Left forelimb (tissue), 1 donor: ENCODE measurements around the gene TMEM74B.
"Not testable (repeated sequence)": the region's sequence is repeated elsewhere in the genome, so short reads cannot be mapped to it uniquely, and the experiment has no call there.

ENCODE experiments used
- DNase-seq: peaks from one replicate; pipeline ENCODE4 v3.0.0-alpha.2; 2018; ENCODE audit warnings: low spot score

Gene TMEM74B

DNA sequence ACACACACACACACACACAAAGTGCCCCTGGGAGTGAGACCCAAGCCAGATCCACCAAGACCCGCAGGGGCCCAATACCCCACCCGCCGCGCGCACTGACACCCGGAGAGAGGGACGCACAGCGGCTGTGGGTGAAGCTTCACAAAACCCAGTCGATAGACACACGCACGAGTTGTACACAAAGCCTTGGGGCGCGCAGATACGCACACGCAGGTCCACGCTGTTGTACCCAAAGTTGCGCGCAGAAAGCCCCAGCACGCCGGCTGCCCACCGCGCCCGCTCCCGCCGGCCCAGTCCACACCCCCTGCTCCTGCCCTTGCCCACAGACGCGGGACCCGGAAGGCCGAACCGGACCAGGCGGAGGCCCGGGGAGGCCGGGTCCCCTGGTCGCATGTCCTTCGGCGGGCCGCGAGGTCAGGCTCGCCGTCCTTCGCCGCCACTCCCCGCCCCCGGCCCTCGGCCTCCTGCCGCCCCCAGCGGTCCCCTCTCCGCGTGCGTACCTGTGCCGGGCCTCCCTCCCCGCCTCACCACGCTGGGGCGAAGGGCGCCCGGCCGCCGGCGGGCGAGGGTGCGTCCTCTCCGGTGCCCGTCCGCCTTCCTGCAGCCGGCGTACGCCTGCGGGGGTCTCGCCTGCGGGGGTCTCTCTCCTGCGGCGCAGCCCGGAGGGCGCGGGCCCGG, at the start of gene TMEM74B:
TSS of gene TMEM74B (minus strand) at position 344 of the 678 bp plus-strand sequence. CDS start 1,180 bp downstream, outside the sequence.
- no peak for DNase-seq

GRCh38 chr20:1232286-1233111, 47.7 kb upstream of the TMEM74B start:
- DNase-seq: no peak

DNA sequence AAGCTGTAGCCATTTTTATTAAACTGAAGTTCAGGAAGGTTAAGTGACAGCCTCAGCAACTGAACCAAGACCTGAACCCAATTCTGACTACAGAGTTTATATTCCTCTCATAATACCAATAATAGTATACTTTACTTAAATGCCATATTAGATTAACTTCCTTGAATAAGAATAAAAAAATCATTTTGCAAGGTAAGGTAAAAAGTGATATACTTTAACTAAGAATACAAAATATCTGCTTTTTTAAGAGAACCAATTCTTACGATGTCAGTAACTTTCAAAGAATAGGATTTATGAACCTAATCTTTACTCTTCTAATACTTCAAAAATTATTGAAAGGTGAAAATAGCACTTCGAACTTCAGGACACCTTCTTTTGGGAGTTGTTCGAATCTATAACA, 44.8 kb upstream of the TMEM74B start:
- no peak for DNase-seq

- DNase-seq: peak; percentile 86
These were observed 41.2 kb upstream of the TMEM74B start, which contains the start of gene RAD21L1 for GRCh38 chr20:1225783-1226654. RAD21L1 (plus strand) TSS chr20:1226044; CDS start chr20:1228454, 2,410 bp downstream.

DNA sequence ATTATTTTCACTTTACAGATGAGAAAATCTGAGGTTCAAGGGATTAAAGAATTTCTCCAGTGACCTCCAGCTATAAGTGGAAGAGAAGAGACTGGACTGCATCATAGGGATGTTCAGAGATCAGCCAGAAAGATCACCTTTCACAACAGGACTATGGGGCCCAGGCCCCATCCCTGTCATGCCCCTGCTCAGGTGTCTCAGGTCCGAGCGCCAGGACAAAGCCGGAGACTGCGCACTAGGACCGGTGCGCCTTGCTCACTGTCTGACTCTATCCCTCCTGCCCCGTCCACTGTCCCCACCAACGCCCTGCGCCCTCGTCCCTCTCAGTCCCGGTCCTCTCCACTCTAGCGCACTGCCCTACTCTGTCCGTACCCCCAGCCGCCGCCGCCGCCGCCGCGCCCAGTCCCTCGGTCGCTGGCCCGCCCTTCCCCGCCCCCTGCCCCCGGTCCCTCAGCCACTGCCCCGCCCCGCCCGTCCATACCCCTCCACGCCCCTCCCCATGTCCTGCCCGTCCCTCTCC, 40.5 kb upstream of the TMEM74B start:
- DNase-seq: no peak

GRCh38 chr20:1224205-1224890, 39.6 kb upstream of the TMEM74B start:
- no peak for DNase-seq

DNA sequence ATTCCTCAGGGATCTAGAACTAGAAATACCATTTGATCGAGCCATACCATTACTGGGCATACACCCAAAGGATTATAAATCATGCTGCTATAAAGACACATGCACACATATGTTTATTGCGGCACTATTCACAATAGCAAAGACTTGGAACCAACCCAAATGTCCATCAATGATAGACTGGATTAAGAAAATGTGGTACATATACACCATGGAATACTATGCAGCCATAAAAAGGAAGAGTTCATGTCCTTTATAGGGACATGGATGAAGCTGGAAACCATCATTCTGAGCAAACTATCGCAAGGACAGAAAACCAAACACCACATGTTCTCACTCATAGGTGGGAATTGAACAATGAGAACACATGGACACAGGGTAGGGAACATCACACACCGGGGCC, 38.0 kb upstream of the TMEM74B start:
- DNase-seq: not testable (repeated sequence)

- not testable (repeated sequence) for DNase-seq
These were observed 32.0 kb upstream of the TMEM74B start for GRCh38 chr20:1216527-1217427.

- DNase-seq: no peak
These were observed 30.8 kb upstream of the TMEM74B start for GRCh38 chr20:1215386-1216170.

GRCh38 chr20:1214838-1215261, 30.1 kb upstream of the TMEM74B start:
- no peak for DNase-seq

- peak; percentile 73 for DNase-seq
These were observed 28.0 kb upstream of the TMEM74B start for GRCh38 chr20:1212607-1213396.

DNA sequence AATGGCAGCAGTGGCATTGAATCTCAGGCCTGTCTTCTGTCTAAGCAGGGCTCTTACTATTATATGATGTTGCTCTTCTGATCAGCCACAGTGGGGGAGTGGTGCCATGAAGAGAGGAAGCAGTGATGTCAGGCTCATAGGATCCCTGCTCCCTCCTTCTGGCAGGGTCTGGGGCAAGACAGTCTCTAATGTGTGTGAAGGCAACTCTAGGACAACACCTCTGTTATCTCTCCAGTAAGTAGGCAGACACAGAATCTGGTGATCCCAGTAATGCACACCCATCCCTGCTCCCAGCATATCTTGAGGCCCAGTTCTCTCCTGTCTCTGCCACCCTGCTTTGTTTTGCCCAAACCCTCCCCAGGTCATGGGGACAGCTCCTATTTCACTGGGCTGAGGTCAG, 27.2 kb upstream of the TMEM74B start:
- DNase-seq: no peak

DNA sequence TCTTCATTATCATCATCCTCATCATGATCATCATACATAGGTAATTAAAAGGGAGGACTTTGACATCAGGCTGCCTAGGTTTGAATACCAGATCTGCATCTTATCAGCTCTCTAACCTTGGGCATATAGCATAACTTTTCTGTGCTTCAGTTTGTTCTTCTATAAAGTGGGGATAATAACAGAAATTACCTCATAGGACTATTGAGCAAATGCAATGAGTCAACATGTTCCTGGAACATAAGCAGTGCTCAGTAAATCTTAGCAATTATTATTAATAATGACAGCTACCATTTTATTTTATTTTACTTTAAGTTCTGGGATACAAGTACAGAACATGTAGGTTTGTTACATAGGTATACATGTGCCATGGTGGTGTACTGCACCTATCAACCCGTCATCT, 25.7 kb upstream of the TMEM74B start:
- no peak for DNase-seq

GRCh38 chr20:1209447-1210387, 24.9 kb upstream of the TMEM74B start:
- DNase-seq: no peak

- no peak for DNase-seq
These were observed 22.6 kb upstream of the TMEM74B start for GRCh38 chr20:1207293-1207878.

- no peak for DNase-seq
These were observed 21.8 kb upstream of the TMEM74B start for GRCh38 chr20:1206366-1207148.
